HG03442 (cell line): ENCODE measurements around the gene TTC21B.
"Not testable (repeated sequence)": the region's sequence is repeated elsewhere in the genome, so short reads cannot be mapped to it uniquely, and the experiment has no call there.

Experiments used
- ATAC-seq: cut with Tn5 transposase; IDR thresholded peaks from one replicate; pipeline ENCODE4 v1.9.1; 2021; ENCODE audit warnings: mild to moderate bottlenecking, moderate library complexity; ENCODE audit not compliant: unreplicated experiment

Gene TTC21B

DNA sequence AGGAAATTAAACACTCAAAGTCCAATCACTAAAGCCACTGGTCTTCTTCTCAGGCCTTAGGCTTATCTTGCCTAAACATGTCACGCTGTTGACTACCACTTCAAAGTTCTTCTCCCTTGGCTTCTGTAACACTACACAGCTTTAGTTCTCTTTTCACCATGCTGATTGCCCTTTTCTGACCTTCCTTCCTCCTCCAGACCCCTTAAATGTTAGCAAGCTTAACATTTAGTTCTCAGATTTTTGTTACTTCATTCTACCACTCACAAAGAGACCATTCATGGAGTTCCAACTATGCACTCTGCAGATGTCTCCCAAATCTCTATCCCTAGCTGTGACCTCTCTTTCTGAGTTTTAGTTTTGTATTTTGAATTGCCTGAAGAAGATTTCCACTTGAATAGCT lies 64.4 kb downstream of the TTC21B start:
- no peak for ATAC-seq

DNA sequence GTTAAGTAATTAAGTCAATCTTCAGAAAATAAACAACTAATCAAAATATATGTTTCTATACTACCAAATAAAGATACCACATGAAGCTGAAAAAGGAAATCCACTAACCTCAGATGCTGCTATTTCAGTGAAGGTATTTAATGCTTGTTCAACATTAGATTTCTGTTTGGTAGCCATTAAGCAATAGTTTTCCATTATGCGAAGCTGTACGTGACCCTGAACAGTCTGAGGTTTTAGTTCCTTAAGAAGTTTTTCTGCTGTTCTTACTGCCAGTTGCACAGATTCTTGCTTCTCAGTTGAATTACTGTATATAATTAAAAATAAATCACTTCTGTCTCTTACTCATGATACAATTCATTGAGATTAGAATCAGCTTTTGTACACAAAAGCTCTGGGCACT lies 65.4 kb downstream of the TTC21B start:
- ATAC-seq: no peak

DNA sequence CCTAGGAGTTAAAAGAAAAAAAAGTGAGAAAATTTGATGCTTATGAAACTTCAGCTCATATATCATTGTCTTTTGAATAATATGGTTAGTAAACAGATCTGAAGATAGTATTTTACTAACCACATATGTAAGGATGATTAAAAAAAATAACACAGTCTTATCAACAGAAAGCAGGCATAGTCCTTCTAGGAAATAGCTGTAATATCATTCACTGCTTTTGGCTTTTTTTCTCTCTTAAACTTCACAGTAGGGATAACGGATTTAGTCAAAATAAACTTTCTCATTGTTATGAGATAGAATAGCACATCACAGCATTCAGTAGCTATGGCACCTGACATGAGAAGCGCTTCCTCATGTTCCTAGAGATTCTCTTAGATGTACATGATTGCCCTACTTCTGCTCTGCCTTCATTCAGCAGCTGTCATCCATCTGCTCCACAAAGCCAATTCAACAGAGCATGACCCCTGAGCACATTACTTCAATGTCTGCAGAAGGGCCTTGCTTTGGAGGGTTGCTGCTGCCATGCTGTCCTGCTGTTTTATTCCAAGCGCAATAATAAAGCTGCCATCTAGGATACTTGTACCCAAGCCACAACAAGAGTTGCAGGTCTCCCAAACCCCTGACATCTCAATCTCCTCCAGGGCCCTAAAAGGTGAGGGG lies 67.0 kb downstream of the TTC21B start:
- no peak for ATAC-seq

DNA sequence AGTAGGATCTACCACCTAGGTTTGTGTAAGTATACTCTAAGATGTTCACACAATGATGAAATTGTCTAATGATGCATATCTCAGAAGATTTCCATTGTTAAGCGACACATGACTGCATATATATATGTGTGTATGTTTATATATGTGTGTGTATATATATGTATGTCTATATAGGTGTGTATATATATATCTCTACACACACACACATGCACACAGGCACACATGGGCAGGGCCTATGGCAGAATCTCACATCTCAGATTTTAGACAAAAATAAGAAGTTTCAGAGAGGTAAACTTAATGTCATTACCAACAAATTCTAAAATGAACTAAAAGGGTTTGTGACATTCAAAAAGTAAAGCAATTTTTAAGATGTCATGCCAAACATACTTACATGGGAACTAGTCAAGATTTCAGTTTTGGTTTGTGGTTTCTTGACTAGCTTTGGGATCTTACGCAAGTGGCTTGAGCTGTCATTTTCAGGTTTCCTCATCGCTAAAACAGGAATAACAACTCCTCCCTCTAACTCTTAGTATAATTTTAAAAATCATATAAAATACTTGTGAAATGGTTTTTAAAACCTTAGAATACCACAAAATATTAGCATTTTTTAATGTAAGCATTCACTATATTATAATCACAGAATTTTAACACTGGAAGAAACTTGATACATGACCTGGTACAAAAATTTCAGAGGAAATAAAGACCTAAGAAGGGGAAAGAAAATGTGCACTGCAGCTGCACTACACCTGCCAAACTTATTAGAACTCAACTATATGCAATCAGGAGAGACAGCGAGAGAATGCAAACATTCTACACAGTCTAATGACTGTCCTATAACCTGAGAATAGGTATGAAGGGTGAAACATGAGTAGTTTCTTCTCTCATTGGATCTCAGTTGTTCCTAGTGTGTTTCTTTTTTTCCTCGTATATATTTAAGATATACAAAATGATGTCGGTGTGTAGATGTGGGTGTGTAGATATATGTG lies 75.7 kb downstream of the TTC21B start:
- peak; percentile 65 for ATAC-seq

DNA sequence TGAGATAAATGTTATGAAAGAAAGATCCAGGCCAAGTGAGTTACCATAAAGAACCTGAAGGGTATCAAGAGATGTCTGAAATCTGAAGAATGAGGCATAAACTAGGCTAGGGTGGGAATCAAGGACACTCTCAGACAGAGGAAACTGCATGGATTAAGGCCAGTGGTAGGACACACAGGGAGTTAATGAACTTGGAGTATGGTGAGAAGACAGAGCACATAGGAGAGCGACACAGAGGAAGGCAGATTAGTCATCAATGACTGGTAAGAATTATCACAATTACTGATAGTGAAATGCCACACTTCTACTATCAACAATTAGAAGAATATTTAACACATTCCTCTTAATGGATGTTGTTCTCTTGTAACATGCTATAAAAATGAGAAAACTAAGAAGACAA lies 76.9 kb downstream of the TTC21B start:
- no peak for ATAC-seq

DNA sequence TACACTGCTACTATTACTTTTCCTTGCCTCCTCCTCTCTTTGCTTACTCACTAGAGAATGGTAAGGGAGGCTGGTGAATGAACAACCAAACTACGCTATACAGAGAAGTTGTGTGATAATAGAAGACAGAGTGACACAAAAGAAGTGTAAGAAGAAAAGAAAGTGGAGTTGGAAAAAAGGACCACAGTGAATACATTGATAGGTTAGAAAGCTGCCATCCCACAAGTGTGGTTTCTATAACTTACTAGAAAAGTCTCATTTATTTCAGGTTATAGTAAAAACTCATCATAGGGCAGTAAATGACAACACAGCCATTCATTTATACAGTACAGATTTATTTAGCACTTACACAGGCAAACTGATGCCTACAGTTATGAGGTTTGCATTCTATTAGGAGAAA lies 77.3 kb downstream of the TTC21B start:
- ATAC-seq: no peak

DNA sequence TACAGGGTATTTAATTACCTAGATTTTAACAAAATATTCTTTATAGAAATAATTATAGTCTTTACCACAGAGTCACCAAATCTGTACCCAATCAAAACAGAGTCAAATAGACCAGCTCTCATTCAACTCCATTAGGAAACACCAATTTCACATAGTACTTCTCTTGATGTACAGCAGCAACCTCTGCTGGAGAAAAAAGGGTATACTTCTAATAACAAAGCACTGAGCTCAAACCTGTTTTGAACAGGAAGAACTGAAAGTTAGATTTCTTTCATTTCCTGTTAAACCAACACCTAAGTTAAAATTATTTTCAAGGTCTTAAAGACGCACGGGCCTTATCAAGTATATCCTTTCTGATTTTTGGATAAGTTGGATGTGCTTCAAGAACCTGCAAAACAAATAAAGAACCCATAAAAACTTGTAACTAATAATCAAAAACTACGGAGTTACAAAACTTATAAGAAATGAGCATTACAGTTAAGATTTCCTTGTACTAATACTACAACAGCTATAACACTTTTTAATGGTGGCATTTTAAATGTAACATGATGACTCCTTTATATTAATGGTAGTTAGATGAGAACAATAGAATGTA lies 79.0 kb downstream of the TTC21B start:
- ATAC-seq: peak; percentile 91

DNA sequence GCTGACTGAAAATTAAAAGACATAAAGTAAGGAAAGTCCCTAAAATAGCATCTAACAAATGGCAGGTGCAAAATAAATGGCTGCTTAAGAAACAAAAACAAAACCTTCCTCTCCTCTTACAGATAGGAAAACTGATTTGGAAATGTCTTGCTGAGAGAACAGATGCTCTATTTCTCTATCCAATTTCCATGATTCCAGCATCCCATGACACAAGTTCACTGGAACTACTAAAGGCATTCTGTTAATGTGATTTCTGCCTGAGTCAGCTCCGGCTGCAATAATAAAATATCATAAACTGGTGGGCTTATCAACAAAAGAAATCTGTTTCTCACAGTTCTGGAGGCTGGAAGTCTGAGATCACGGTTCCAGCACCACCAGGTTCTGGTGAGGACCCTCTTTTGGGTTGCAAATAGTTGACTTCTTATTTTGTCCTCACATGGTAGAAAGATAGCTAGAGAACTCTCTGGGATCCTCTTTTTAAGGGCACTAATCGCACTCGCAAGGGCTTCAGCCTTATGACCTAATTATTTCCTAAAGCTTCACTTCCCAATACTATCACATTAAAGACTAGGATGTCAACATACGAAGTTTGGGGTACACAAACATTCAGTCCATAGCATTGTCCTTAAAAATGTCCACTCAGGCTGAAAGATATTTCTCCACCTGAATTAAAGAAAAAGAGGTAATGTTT lies 81.3 kb downstream of the TTC21B start:
- no peak for ATAC-seq

DNA sequence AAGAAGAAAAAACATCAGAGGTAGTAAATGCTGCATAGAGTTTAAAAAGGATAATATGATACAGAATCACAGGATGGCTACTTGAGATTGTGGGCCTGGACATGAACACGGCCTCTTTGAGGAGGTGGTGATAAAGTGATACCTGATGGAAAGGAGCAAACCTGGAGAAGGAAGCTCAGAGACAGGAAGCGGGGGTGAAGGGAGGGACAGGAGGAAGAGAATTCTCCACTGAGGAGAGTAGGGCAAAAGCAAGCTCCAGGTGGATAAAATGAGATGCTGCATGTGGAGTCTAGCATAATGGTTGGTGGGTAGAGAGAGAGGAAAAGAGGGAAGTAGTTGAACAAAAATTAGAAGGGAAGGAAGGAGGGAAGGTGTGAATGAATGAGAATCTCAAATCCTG lies 82.6 kb downstream of the TTC21B start:
- no peak for ATAC-seq

DNA sequence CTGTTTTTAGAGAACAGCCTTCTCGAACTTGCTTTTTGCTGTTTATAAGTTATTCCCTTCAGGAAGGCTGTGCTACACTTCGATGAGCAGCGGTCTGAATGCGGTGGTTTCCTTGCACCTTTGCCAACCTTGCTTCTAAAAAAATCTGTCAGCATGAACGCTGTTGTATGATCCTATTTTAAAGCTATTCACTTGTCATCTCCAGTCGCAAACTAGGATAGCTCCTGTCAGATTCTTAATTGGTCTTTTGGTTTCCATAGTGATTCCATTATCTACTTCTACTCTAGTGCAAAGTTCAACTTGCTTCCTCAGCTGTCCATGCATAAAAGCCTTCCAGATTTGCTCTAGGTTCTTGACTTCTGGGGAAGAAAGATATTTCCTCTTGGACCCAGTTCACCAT lies 83.2 kb downstream of the TTC21B start:
- ATAC-seq: no peak

DNA sequence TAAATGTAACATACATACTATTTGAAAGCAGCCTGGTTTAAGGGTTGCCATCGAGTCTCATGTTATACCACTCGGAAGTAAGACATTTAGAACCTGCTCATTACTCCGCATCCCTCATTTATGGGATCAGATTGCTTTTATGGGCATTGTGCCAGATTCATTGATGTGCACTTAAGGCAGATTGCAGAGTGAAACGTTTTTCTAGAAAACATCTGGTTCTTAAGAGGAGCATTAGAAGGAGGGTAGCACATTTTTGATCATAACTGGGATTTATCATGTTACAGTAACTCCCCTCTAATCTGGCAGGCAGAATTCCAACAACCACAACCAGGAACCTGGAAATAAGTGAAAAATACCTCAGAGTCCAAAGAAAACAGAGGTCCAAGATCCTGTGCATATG lies 85.4 kb downstream of the TTC21B start:
- no peak for ATAC-seq

DNA sequence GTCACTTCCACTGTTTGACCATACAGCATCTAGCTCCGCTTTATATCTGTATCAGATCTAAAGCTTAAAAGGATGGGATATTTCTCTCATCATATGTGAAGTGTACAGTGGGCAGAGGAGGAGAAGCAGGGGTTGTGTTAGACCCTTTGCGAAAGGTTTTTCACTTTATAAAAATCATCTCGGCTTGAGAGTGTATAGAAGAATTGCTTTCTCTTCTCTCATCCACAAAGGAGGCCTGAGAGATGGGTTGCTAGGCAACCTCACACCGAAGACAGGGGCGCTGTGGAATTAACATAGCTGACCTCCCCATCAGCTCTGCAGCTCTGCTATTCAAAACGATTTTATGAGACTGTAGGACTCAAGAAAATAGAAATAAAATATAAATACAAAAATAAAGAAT lies 89.3 kb downstream of the TTC21B start:
- no peak for ATAC-seq

DNA sequence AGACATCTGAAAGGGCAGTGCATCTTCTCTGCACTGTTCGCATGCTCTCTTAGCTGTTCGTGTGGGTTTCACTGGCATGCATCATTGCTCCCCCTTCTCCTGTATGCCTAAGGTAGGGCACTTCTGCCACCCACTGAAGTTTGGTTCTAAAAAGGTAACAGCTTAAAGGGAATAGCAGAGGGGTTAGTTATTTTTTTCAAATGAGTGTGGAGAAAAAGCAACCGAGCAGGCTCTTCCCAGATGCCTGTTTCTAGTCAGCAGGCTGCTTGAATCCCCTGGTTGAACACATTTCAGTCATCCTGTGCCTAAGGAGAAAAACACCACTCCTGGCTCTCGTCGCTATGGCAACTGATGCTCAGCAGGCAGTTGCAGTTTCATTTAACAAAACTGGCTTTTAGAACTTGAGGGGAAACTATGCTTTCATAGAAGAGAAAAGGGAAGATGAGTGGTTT lies 89.7 kb downstream of the TTC21B start:
- peak; percentile 61 for ATAC-seq

DNA sequence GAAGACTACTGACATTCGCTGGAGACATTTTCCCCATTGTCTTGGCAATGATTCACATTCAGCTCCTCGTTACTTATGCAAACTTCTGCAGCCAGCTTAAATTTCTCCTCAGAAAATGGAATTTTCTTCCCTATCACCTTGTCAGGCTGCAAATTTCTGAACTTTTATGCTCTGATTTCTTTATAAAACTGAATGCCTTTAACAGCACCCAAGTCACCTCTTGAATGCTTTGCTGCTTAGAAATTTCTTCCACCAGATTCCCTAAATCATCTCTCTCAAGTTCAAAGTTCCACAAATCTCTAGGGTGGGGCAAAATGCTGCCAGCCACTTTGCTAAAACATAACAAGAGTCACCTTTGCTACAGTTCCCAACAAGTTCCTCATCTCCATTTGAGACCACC lies 92.5 kb downstream of the TTC21B start:
- ATAC-seq: not testable (repeated sequence)

DNA sequence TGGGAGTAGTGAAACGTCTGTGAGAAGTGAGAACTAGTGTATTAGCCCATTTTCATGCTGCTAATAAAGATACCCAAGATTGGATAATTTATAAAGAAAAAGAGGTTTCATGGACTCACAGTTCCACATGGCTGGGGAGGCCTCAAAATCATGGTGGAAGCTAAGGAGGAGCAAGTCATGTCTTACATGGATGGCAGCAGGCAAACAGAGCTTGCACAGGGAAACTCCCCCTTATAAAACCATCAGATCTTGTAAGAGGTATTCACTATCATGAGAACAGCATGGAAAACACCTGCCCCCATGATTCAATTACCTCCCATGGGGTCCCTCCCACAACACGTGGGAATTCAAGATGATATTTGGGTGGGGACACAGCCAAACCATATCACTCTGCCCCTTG lies 93.9 kb downstream of the TTC21B start:
- ATAC-seq: not testable (repeated sequence)

DNA sequence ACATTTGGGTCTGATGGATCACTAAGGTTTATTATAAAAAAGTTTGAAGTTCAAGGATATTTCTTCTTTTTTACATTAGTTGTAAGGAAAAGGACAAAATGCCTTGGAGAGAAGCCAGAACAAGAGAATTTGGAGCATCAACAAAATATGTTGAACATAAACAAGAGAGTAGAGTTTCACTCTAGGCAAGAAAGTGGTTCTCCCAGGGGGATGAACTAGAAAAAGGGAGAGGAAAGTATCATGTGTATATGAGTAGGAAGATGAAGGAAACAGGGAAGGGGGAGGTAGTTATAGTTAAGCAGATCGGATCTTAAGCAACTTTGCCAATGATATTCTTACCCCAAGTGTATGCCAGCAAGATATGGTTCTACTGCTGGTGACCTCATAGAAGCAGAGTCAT lies 95.7 kb downstream of the TTC21B start:
- no peak for ATAC-seq

DNA sequence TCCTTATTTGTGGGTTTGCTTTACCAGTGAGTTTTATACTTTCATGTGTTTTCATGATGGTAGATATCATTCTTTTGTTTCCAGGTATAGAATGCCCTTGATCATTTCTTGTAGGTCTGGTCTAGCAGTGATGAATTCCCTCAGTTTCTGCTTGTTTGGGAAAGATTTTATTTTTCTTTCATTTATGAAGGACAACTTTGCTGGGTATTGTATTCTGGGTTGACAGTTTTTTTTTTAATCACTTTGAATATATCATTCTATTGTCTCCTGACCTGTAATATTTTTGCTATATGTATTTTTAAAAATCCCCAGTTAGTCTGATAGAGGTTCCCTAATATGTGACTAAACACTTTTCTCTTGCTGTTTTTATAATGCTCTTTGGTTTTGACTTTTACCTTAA lies 101.2 kb downstream of the TTC21B start:
- no peak for ATAC-seq

DNA sequence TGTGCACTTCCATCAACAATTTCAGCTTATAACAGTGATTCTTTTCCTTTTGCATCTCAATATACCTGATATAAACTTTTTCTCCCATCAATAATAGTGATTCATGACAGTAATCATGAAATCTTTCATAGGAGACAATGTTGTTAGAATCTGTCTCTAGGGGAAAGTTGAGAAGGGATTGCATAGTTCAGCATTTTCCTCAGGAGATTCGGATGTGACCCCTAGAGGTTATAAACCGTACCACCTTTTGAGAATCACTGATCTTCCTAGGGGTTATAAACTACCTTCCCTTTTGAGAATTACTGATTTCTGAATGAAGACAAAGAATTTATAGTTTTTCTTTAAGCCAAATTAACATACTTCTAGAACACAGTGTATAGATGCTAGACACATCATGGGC lies 106.6 kb downstream of the TTC21B start:
- no peak for ATAC-seq

DNA sequence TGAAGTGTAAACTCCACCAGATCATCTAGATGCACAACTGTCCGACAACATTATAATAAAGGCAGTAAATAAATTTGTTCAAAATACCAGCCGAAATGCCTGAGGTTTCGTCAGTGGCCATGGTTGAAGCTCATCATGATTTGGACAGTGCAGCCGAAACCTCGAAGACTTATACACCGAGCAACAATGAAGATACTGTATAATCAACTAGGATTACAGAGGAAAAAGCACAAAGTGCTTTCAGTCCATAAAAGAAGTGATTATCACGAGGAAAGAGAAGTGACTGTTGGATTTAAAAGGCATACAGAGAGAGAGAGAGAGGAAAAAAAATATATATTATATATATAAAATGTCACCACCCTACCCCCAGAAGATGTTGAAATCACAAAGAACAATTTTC lies 107.5 kb downstream of the TTC21B start:
- no peak for ATAC-seq

DNA sequence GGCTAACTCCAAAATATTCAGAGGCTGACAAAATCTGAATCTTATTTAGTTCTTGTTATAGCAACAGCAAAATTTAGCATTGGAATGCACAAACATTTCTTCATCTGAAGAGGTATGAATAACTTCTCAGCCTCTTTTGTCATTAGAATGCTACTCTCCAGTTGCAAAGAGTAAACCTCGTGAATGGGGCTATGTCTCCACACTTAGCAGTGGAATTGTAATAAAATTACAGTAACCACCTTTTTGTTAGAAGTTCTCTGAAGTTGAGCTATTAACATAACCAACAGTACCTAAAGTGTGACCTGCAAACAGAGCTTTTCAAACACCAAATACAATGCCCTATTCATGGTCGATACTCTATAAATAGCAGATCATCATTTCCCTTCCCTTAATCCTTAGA lies 109.4 kb downstream of the TTC21B start:
- no peak for ATAC-seq

DNA sequence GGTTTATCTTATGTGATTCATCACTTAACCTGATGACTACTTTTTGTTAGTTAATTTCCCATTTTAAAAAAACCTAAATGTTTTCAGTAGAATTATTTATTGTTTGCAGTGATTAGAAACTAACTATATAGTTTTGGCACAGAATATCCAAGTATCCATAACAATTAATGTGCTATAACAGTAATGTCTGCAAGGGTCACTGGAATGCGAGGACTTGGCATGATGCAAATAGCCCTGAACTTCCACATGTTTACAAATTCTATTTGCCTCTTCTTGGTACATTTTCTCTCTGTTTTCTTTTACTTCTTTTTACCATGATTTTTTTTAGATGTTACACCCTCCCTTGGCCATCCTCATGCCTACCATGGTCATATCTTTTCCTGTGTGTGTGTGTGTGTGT lies 110.2 kb downstream of the TTC21B start:
- no peak for ATAC-seq
